Fibroblast of skin of scalp (primary cell): ENCODE data around the gene SCNN1A.

ENCODE experiments used
- DNase-seq: peaks from one replicate; pipeline ENCODE4 v3.0.0-alpha.2; 2013

Gene SCNN1A

DNA sequence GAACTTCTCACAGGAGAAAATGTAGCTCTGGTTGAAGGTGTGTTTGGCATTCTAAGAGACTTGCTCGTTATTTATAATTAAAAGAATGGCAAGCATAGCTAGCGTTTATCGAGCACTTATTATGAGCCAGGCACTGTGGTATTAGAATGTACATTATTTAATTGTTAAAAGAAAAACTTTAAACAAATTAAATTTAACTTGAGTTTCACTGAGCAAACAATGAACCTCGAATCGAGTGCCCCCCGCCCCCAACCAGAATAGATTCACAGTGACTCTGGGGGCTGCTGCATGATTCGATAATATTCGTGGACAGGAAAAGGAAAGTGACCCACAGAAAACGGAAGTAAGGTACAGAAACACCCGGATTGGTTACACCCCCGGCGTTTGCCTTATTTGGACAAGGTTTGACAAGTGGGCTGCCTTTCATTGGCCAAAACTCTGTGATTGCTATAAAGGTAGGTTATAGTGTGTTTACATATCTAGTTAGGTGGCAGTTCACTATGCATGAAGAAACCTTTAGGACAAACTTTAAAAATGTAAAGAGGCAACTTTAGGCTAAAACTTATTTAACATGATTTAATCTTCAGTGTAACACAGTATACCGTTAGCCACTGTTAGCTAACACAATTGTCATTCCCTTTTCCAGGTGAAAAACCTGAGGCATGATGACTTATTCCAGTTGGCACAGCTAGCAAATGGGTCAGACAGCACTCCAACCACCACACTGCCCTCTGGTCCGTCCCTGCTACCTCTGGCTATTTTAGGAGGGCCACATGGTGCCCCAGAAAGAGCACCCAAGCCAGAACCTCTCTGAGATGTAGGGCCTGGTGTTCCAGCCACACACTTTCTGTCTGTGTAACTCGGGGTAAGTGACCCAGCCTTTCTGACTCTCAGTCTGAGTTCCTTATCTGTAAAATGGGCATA, 7.1 kb downstream of the SCNN1A start:
- DNase-seq, result no peak

DNA sequence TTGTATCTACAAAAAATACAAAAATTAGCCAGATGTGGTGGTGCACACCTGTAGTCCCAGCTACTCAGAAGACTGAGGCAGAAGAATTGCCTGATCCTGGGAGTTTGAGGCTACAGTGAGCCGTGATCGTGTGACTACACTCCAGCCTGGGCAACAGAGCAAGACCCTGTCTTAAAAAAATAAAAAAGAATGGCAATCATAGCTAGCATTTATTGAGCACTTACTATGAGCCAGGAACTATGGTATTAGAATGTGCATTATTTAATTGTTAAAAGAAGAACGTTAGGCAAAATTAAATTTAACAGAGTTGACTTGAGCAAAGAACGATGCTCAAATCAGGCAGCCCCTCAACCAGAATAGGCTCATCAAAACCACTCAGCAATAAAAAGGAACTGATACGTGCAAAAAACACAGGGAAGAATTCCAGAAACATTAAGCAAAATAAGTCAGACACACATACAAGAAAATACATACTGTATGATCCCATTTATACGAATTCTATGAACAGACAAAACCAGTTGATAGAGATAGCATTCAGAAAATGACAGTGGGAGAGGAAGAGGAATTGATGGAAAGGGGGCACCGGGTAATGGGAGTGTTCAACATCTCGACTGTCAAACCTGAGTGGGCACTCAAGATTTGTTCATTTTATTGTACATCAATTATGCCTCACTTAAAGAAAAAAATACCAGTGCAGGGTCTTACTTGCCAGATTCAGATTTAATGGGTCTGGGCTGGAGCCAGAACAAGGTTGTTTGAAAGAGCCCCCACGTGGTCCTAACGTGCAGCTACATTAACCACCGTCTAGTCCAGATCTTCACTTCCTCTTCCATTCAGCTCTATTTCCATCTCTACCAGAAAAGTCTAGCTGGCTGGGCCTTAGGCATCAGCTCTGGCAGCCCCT, 8.0 kb downstream of the SCNN1A start:
- peak; percentile 42 for DNase-seq

DNA sequence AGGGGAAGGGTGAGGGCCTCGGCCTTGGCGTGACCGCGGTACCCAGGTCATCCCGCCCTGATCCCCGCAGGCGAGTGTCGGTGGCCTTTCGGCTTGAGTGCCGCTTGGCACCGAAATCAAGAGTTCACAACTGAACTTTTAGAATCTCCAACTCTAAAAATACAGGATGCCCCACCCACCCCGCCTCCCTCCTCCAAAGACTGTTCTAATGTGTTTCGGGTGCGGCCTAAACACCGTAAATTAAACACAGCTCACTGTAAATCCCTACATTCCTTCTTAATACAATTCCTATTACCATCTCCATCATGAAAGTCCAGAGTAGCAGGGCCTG, 11.4 kb downstream of the SCNN1A start:
- no peak for DNase-seq

DNA sequence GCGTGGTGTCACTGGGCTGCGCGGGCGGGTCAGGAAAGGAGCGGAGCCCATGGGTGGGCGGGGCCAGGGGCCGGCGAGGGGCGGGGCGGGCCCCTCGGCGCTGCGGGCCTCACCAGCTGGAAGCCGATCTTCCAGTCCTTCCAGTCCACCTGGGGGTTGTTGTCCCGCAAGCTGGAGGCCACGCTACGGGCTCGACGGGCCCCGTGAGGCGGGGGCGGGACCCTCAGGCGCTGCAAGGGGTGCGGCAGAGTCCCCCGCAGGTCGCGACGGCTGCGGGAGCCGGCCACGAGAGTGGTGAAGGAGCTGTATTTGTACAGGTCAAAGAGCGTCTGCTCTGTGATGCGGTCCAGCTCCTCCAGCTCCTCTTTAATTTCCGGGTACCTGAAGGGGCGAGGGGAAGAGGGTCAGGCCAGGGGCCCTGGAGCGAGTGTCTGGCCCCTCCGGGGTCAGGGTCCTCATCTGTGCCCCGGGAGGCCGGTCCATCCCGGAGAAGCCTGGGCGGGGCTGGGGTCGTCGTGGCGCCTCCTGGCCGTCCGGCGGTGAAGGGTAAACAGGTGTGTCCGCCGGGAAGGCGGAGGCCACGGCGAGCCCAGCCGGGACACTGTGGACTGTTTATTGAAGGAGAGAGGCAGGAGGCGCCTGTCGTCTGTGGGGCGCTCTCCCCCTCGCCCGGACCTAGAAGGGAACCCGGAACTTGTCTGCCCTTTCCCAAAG, 11.9 kb downstream of the SCNN1A start:
- peak; percentile 53 for DNase-seq

DNA sequence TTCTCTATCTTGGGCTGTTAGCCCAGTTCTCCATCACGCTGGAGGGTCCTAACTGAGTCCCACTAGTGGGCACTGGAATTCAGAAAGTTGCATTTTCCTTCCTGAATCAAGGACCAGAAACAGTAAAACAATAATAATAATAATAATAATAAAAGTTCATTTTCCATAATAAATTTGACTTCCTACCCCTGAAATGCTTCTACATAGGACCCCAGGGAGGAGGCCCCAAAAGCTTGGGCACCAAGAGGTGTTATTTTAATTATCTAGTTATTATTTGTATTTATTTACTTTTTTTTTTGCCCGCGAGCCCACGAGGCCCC, 12.4 kb downstream of the SCNN1A start:
- no peak for DNase-seq

DNA sequence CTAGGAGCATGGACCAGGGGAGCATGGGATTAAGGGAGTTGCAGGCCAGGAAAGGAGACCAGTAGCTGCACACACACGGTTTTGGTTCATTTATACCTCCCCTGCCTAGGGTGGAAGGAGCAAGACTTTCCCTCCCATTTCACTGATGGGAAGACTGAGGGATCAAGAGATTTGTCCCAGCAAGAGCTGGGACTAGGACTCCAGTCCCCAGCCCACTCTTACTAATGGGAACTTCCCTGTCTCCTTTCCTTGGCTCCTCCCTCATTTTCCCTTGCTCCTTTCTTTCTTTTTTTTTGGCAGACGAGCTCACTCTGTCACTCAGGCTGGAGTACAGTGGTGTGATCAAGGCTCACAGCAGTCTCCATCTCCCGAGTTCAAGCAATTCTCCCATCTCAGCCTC, 13.0 kb downstream of the SCNN1A start:
- DNase-seq, result no peak

DNA sequence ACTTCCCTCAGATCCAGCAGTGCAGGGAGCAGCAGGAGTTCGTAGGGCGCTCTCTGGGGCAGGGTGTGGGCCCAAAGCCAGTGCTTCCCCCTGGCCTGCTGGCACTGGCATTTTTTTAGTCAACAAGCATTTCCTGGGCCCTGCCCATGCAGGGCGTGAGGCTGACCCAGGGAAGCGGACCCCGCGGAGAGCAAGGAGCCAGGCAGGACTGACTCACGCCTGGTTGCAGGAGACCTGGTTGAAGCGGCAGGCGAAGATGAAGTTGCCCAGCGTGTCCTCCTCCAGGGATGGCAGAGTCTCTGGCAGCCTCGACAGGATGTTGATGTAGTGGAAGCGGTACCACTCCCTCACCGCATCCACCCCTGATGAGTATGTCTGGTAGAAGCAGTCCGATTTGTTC, 13.5 kb downstream of the SCNN1A start:
- DNase-seq, result no peak

DNA sequence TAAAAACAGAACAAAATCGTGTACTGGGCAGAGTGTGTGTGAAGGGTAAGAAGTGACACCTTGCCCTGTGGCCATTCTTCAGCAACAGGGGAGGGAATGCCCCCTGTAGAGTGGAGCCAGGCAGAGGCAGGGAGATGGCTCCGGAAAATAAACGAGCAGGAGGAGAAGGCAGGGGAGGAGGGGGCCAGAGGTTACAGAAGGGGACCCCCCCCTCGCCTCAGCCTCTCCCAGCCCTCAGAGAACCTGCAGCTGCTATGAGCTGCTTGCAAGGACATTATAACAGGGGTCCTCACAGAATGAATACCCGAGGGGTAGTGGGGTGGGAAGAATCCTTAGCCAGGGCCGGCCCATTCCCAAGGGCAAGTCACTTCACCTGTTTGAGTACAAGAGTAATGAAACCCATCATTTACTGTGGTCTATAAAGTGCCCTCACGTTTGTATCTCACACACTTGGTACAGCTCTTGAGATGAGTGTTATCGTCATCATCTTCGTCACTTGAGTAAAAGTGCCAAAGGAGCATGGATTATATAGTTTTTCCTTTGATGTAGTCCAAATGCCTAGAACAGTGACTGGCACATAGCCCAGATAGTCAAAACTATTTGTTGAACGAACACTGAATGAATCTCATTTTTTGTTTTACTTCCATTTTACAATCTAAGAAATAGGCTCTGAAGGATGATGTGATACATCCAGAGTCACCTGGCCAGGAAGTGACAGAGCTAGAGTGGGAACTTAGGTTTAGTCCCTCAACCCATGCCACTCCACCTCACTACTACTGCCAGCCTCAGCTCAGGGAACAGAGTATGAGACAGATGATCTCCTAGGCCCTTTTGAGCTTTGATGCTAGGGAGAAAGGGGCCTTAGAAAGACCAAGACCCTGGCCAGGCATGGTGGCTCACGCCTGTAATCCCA, 14.5 kb downstream of the SCNN1A start:
- no peak for DNase-seq

DNA sequence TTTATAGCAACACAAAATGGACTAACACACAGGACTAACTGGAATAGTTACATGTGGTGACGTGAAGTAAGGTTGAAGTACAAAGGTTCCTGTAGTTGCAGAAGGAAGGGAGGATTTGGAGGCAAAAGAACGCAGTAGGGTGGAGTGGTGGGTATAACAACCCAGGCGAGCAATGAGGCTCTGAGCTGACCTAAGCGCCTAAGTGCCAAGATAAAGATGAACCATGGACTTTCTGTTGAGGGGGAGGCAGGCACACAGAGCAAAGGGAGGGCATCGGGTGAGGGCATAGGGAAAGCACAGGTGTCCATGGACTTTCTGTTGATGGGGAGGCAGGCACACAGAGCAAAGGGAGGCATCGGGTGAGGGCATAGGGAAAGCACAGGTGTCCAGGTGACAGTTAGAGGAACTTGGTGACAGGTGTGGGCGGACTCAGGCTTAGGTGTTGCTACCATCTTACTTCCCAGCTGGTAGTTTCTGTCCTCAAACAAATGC, 15.2 kb downstream of the SCNN1A start:
- DNase-seq, result no peak

DNA sequence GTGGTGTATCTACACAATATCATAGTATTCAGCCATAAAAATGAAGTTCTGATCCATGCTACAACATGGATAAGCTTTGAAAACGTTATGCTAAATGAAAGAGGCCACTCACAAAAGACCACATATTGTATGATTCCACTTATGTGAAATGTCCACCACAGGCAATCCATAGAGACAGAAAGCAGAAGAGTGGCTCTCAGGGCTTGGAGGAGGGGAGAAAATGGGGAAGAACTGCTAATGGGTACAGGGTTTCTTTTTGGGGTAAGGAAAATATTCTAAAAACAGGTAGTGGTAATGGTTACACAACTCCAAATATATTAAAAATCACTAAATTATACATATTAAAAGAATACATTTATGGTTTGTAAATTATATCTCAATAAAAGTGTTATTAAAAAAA, 16.5 kb downstream of the SCNN1A start:
- DNase-seq, result no peak

DNA sequence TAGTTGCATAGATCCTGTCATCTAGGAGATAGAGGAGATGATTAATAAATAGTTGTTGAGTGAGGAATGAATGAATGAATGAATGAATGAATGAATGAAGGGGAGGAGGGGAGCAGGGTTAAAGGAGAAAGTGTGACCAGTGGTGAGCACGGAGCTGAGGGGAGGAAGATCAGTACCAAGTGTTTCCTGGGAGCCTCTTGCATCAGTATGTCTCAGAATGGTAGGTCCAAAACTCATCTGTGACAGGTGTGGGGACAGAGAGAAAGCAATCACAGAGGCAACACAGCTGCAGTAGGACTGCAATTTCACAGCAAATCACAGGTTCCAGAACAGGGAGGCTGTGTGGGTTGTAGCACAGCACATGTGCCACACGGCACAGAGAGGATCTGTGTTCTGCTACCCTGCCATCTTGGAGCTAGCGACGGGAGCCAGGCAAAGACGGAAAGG, 19.0 kb downstream of the SCNN1A start:
- DNase-seq, result no peak

DNA sequence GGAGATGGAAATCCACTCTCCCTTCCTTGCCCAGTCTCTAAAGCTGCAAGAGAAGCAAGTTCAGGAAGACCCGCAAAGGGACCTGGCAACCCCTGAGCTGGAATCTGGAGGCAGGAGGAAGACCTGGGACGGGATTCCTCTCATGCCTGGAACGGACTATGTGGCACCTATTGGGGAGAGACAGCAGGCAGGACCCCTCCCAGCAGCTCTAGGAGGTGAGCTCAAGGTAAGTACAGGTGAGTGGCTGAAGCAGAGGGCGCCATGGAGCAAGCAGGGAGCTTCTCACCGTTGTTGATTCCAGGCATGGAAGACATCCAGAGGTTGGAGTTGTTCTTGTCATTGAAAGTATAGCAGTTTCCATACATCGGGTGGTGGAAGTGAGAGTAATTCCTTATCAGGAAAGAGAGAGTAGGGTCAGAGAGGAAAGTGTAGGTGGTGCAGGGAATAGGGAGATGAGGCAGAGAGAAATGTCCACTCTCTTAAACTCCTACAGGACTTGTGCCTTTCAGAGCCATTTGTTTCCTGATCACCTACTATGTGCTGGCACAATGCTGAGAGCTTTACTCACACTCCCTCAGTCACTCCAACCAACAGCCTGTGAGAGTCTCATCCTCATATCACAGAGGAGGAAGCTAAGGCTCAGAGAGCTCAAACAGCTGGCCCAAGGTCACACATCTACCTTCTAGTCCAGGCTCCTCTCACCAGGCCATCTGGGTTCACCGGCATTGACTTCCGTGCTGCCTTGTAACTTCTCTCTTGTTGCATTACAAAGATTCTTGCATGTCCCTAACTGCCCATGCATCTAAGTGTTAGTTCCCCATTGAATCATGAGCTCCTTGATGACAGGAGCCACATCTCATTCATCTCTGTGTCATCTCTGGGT, 19.6 kb downstream of the SCNN1A start:
- no peak for DNase-seq

DNA sequence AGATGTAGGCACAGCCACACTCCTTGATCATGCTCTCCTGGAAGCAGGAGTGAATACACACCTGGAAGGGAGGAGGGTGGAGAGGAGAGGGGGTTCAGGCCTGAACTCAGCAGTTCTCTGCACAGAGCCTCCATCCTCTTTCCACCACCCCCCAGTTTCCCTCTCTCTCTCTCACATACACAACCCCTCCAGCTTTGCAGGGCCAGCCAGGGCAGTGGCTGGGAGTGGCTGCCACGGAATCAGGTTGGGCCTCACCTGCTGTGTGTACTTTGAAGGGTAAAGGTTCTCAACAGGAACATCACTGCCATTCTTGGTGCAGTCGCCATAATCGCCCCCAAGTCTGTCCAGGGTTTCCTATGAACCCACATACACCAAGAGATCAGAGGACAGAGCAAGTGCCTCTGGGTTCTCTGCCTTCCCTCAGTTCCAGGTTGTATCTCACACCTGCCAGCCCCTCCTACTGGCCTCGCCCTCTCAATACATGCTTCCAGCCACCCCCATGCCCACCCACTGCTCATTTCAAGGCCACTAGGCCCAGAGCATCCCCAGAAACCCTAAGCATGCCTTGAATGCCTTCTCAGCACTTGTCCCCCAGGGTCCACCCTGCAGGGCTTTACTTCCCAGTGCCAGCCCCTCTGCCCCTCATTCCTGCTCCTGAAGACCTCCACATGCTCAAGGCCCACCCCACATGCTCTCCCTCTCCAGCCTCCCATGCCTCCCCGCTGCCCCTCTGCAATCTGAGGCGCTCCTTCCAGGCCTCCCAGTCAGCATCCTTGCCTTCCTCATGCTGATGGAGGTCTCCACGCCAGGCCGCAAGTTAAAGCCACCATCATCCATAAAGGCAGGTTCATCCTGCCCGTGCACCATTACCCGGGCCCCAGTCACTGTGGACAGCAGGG, 20.6 kb downstream of the SCNN1A start:
- no peak for DNase-seq

DNA sequence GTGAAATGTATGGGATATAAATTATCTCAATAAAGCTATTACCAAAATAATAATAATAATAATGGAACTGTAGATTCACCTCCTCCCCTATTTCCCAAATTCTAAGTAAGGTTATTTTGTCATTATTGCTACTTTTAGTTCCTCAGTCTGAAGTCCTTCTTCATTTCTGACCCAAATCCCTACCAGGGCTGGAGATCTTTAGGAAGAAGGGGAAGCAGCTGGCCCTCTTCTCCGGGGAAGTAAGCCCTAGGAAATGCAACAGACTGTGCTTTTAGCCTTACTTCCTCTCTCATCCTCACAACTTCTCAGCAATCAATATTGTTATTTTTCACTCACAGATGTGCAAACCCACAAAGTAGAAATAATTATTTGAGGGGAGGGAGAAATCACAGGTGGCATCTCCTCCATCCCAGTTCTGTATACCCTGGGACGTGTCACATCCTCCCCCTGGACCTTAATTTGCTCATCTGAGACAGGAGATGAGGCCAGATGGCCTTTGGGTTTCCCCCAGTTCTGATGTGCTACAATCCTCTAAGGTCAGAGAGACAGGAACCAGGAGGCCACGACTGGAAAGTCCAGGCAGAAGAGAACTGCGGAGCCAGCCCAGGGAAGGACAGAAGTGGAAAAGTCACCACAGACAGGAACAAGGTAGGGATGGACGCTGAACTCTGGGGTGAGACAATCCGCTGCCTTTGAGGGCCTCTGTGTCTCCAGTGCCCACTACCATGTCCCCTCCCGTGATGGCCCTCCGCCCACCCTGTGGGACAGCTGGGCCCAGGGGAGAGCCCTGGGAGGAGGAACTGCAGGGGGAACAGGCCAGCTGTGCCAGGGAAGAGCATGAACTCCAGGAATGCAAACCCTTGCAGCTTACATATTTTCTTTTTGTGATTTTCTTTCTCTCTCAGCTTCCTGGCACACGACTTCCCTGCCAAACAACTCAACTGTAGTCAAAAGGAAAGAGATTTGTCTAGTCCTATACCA, 22.9 kb downstream of the SCNN1A start:
- no peak for DNase-seq

DNA sequence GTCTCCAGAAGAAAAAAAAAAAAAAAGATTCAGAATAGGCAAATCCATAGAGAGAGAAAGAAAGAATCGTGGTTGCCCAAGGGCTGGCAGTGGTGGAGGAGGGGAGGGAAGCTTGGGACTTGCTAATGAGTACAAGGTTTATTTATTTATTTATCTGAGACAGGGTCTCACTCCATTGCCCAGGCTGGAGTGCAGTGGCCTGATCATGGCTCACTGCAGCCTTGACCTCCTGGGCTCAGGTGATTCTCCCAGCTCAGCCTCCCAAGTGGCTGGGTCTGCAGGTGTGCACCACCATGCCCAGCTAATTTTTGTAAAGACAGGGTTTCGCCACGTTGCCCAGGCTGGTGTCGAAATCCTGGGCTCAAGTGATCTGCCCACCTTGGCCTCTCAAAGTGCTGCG, 23.7 kb downstream of the SCNN1A start:
- DNase-seq, result no peak

DNA sequence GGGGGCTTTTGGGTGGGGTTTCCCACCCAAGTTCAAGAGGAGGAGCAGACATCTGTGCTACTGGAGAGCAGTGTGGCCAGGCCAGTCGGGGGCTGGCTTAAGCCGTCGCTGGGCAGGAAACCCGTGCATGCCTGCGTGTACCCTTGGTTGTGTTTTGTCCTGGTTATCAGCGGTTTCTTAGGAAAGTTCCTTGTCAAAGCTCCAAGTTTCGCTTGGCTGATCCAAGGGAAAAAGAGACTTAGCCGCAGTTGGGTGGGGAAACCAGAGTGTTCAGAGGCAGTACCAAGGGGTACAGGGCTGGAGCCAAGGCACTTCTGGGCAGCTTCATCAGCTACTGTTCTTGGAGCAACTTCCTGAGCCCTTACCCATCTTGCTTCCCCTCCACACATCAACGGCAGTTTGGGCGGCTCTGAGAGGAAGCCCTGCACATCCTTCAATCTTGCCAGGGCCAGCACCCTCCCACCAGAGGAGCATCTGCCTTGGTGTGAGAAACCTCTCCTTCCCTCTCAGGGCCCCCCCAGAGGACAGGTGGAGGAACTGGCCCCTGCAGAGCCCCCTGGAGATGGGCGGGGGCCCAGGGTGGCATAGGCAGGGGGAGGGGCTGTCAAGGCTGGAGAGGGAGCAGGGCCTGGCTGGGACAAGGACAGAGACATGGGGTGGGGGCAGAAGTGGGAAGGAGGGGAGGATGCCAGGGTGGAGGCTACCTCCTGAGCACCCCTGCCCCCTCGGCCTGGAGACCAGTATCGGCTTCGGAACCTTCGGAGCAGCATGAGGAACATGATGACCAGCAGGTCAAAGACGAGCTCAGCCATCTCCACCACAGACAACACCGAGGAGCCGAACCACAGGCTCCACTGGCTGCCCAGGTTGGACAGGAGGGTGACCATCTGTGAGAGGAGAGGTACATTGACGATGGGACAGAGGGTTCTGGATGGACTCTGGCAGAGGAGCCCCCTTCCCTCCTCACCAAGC, 27.7 kb downstream of the SCNN1A start:
- no peak for DNase-seq

DNA sequence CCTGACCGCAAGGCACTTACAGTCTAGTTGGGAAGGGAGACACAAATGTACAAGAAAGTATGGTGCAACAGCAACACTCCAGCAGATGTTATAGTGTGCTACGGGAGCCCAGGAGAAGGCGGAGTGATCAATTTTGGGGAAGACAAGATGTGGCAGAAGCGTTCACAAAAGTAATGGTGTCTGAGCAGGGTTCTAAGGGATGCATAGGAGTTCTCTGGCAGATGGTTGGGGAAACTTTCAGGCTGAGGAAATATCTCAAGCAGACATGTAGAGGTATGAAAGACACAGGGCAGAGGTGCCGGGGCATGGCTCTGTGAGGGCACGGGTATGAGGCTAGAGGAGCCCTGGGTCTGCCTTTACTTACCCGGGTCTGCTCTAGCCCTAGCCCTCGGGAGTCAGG, 28.4 kb downstream of the SCNN1A start:
- DNase-seq, result no peak
